ENCODE data around the gene ENDOD1. TPM values are rescaled to one million over a fixed set of nuclear protein-coding genes. Genes with fewer than 3 reads are reported as not detected.

ENDOD1 gene
- total RNA-seq, 1 experiment from 2014 or later, result 11.4 TPM

DNA sequence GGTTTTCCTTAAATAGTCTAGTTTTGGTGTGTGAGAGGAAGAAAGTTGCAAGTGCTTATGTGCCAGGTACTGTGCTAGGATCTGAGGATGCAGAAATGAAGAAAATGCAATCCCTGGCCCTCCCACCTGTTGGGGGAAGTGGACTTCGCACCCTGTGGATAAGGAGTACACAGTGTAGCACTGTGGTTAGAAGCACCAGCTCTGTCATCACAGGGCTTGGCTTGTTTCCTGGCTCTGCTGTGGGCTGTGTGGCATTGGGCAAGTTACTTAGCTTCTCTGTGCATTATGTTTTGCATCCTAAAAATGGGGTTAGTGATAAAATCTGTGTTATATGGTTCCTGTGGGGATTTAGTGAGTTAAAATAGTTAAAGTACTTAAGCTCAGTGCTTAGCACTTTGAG lies 68.2 kb downstream of the ENDOD1 start:
- Mint-ChIP-seq H3K27ac (ENCODE audit: low read depth, unreplicated experiment) (no peak overlapping the region), H3K4me1 (ENCODE audit: insufficient read depth, unreplicated experiment) (peaks cover 10% of the 10 kb centered on the region), H3K9me3 (ENCODE audit: unreplicated experiment) (no peaks in the 10 kb centered on the region), H3K4me3 (ENCODE audit: unreplicated experiment) (no peak overlapping the region), H3K36me3 (ENCODE audit: insufficient read depth, unreplicated experiment) (no peaks in the 10 kb centered on the region), H3K27me3 (ENCODE audit: insufficient read depth, unreplicated experiment) (no peaks in the 10 kb centered on the region)
- no TSS peak for BruUV-seq (replicated peaks)
- intact Hi-C loops (cut with micrococcal nuclease), result loop anchor here (10.0 kb wide), 3 partner anchors 367 to 677 kb away; partner anchors contain the start of gene AMOTL1
- CTCF ChIA-PET, result interaction anchor here (0.6 to 16.6 kb wide), 5 partner anchors 372 to 606 kb away, joined by 3 to 367 read pairs (median 9); no protein-coding TSS in a partner anchor
- POLR2A ChIA-PET, result no interaction called here
- no peak for DNase-seq (ENCODE audit: unreplicated experiment)
- TF ChIP-seq, protein P1, sequence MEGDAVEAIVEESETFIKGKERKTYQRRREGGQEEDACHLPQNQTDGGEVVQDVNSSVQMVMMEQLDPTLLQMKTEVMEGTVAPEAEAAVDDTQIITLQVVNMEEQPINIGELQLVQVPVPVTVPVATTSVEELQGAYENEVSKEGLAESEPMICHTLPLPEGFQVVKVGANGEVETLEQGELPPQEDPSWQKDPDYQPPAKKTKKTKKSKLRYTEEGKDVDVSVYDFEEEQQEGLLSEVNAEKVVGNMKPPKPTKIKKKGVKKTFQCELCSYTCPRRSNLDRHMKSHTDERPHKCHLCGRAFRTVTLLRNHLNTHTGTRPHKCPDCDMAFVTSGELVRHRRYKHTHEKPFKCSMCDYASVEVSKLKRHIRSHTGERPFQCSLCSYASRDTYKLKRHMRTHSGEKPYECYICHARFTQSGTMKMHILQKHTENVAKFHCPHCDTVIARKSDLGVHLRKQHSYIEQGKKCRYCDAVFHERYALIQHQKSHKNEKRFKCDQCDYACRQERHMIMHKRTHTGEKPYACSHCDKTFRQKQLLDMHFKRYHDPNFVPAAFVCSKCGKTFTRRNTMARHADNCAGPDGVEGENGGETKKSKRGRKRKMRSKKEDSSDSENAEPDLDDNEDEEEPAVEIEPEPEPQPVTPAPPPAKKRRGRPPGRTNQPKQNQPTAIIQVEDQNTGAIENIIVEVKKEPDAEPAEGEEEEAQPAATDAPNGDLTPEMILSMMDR (IDR thresholded peaks at IDR 0.05; ENCODE audit: unreplicated experiment), result no peak

DNA sequence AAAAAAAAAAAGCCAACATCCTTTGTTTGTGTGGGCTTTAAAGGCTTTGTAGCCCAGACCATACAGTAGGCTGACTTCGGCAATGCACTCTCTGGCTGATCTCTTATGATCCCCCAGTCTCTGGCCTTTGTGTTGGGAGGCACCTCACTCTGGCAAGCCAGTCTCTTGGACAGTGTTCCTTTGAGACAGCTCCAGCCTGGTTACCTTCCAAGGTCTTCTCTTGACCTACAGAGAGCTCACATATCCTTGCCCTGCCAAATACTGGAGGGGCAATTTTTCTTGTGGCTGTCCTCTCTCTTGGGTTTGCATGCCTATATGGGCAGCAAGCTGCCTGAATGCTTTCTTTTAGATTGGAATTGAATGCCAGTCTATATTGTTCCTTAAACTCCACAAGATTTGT lies 71.6 kb downstream of the ENDOD1 start:
- Mint-ChIP-seq H3K4me1 (ENCODE audit: insufficient read depth, unreplicated experiment) (no peaks in the 10 kb centered on the region), H3K27ac (ENCODE audit: low read depth, unreplicated experiment) (no peak overlapping the region), H3K4me3 (ENCODE audit: unreplicated experiment) (no peak overlapping the region), H3K36me3 (ENCODE audit: insufficient read depth, unreplicated experiment) (no peaks in the 10 kb centered on the region), H3K9me3 (ENCODE audit: unreplicated experiment) (no peaks in the 10 kb centered on the region), H3K27me3 (ENCODE audit: insufficient read depth, unreplicated experiment) (no peaks in the 10 kb centered on the region)
- intact Hi-C loops (cut with micrococcal nuclease), result no loop called here
- TF ChIP-seq, protein P1 (IDR thresholded peaks at IDR 0.05; ENCODE audit: unreplicated experiment), result no peak
- CTCF ChIA-PET, result interaction anchor here (0.7 to 16.6 kb wide), 5 partner anchors 9 to 603 kb away, joined by 3 to 367 read pairs (median 8); no protein-coding TSS in a partner anchor
- POLR2A ChIA-PET, result no interaction called here
- no peak for DNase-seq (ENCODE audit: unreplicated experiment)
- BruUV-seq (replicated peaks), result no TSS peak

DNA sequence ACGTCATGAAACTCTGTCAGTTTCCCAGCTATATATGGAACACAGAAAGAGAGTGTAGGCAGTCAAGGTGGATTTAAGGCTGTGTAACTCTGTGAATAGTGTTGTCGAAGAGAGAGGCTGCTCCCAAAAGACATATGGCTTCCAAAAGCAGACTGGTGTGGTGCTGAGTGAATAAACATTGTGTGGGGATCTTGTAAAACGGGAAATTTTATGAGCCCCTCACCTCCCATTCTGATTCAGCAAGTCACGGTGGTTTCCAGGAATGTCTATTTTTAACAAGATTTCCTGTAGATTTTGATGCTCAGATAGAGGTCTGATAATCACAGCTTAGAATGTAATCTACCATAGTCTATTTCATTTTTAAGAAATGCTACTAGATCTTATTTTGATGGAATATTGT lies 73.5 kb downstream of the ENDOD1 start:
- intact Hi-C loops (cut with micrococcal nuclease), result no loop called here
- ChIA-PET POLR2A (interaction anchor here (0.6 kb wide), 1 partner anchor 183 kb away, joined by 3 read pairs; no protein-coding TSS in a partner anchor), CTCF (interaction anchor here (0.5 to 2.2 kb wide), 5 partner anchors 8 to 602 kb away, joined by 3 to 9 read pairs (median 5); no protein-coding TSS in a partner anchor)
- H3K36me3 Mint-ChIP-seq (ENCODE audit: insufficient read depth, unreplicated experiment), result no peaks in the 10 kb centered on the region
- no peaks in the 10 kb centered on the region for H3K9me3 Mint-ChIP-seq (ENCODE audit: unreplicated experiment)
- H3K27me3 Mint-ChIP-seq (ENCODE audit: insufficient read depth, unreplicated experiment), result no peaks in the 10 kb centered on the region
- no peak for DNase-seq (ENCODE audit: unreplicated experiment)
- H3K4me1 Mint-ChIP-seq (ENCODE audit: insufficient read depth, unreplicated experiment), result no peaks in the 10 kb centered on the region
- no peak overlapping the region for H3K4me3 Mint-ChIP-seq (ENCODE audit: unreplicated experiment)
- no peak overlapping the region for H3K27ac Mint-ChIP-seq (ENCODE audit: low read depth, unreplicated experiment)
- no TSS peak for BruUV-seq (replicated peaks)
- TF ChIP-seq, protein P1 (IDR thresholded peaks at IDR 0.05; ENCODE audit: unreplicated experiment), result no peak

DNA sequence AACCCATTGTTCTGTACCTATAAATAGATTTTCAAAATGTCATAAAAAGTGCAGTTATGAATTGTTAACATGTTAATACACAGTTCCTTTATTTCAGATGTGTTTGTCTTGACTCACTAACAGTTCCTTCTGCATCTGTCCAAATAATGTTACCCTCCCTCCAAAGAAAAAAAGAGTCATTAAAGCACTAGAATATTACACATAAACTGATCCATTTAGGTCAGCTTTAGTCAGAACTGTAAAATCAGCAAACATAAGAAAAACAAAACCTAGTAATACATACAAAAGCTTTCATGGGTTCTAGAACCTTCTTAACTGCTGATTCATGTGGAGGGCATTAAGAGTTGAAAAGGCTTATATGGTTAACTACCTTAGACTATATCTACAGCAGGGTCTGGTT lies 76.0 kb downstream of the ENDOD1 start:
- DNase-seq (ENCODE audit: unreplicated experiment), result no peak
- Mint-ChIP-seq H3K27ac (ENCODE audit: low read depth, unreplicated experiment) (no peak overlapping the region), H3K4me1 (ENCODE audit: insufficient read depth, unreplicated experiment) (no peaks in the 10 kb centered on the region), H3K27me3 (ENCODE audit: insufficient read depth, unreplicated experiment) (no peaks in the 10 kb centered on the region), H3K36me3 (ENCODE audit: insufficient read depth, unreplicated experiment) (no peaks in the 10 kb centered on the region), H3K9me3 (ENCODE audit: unreplicated experiment) (no peaks in the 10 kb centered on the region), H3K4me3 (ENCODE audit: unreplicated experiment) (no peak overlapping the region)
- CTCF ChIA-PET, result interaction anchor here (1.3 to 1.5 kb wide), 3 partner anchors 12 to 598 kb away, joined by 4 to 5 read pairs (median 5); no protein-coding TSS in a partner anchor
- TF ChIP-seq, protein P1 (IDR thresholded peaks at IDR 0.05; ENCODE audit: unreplicated experiment), result no peak
- POLR2A ChIA-PET, result no interaction called here
- BruUV-seq (replicated peaks), result no TSS peak
- intact Hi-C loops (cut with micrococcal nuclease), result no loop called here

Measured in MCF 10A (cell line).